ENCODE data around the gene CDK2AP2.

Gene CDK2AP2

GRCh38 chr11:67504950-67505581 lies 2.9 kb downstream of the CDK2AP2 start, which contains the start of gene PITPNM1:
Gene PITPNM1 (minus strand): TSS chr11:67505363. CDS start chr11:67504180, 1,183 bp downstream.
- peak; percentile 89 for DNase-seq (ENCODE audit: extremely low spot score)
- TF ChIP-seq CTCF (IDR thresholded peaks at IDR 0.05; ENCODE audit: control extremely low read depth, extremely low read depth, low read depth, missing control alignments): no peak
- CTCF ChIA-PET: interaction anchor here (0.6 to 1.7 kb wide), 19 partner anchors 12 to 154 kb away, joined by 3 to 15 read pairs (median 4); partner anchors contain the start of genes AIP, PPP1CA, PTPRCAP and RAD9A
- POLR2A ChIA-PET: interaction anchor here (0.5 kb wide), 1 partner anchor 62 kb away, joined by 4 read pairs; the partner anchor contains the start of gene CORO1B

GRCh38 chr11:67504005-67504949 lies 3.7 kb downstream of the CDK2AP2 start:
- DNase-seq (ENCODE audit: extremely low spot score): peak; percentile 51
- TF ChIP-seq CTCF (IDR thresholded peaks at IDR 0.05; ENCODE audit: control extremely low read depth, extremely low read depth, low read depth, missing control alignments): no peak
- ChIA-PET POLR2A (no interaction called here), CTCF (interaction anchor here (0.6 to 1.7 kb wide), 7 partner anchors 12 to 153 kb away, joined by 3 to 8 read pairs (median 4); partner anchors contain the start of genes AIP, PPP1CA and PTPRCAP)

- ChIA-PET CTCF (interaction anchor here (1.3 kb wide), 1 partner anchor 102 kb away, joined by 5 read pairs; the partner anchor contains the start of gene PPP1CA), POLR2A (no interaction called here)
- no peak for DNase-seq (ENCODE audit: extremely low spot score)
- TF ChIP-seq CTCF (IDR thresholded peaks at IDR 0.05; ENCODE audit: control extremely low read depth, extremely low read depth, low read depth, missing control alignments): no peak
Observed at GRCh38 chr11:67503119-67504004, 4.6 kb downstream of the CDK2AP2 start.

- TF ChIP-seq CTCF (IDR thresholded peaks at IDR 0.05; ENCODE audit: control extremely low read depth, extremely low read depth, low read depth, missing control alignments): no peak
- ChIA-PET CTCF (interaction anchor here (1.2 to 1.3 kb wide), 2 partner anchors 95 to 101 kb away, joined by 3 to 5 read pairs; partner anchors contain the start of gene PPP1CA), POLR2A (interaction anchor here (0.9 kb wide), 1 partner anchor 16 kb away, joined by 4 read pairs; no protein-coding TSS in a partner anchor)
- DNase-seq (ENCODE audit: extremely low spot score): no peak
Observed at GRCh38 chr11:67502328-67502979, 5.5 kb downstream of the CDK2AP2 start.

GRCh38 chr11:67501854-67502253 lies 6.1 kb downstream of the CDK2AP2 start:
- no peak for DNase-seq (ENCODE audit: extremely low spot score)
- CTCF ChIA-PET: interaction anchor here (1.2 to 1.5 kb wide), 2 partner anchors 12 to 95 kb away, joined by 3 to 4 read pairs; no protein-coding TSS in a partner anchor

More at GRCh38 chr11:67501854-67502253, 6.1 kb downstream of the CDK2AP2 start:
- no peak for TF ChIP-seq CTCF (IDR thresholded peaks at IDR 0.05; ENCODE audit: control extremely low read depth, extremely low read depth, low read depth, missing control alignments)
- POLR2A ChIA-PET: interaction anchor here (0.5 to 0.9 kb wide), 2 partner anchors 15 to 54 kb away, joined by 3 to 4 read pairs; no protein-coding TSS in a partner anchor

All from GM10248 (cell line).